GM18873 (cell line): Measurements from ENCODE around the gene CCR9.
"Not testable (repeated sequence)": the region's sequence is repeated elsewhere in the genome, so short reads cannot be mapped to it uniquely, and the experiment has no call there.

Experiments
- ATAC-seq: cut with Tn5 transposase; IDR thresholded peaks from one replicate; pipeline ENCODE4 v1.9.1; 2021; ENCODE audit warnings: mild to moderate bottlenecking, moderate library complexity, moderate number of reproducible peaks; ENCODE audit not compliant: unreplicated experiment, low FRiP score

The CCR9 gene, protein sequence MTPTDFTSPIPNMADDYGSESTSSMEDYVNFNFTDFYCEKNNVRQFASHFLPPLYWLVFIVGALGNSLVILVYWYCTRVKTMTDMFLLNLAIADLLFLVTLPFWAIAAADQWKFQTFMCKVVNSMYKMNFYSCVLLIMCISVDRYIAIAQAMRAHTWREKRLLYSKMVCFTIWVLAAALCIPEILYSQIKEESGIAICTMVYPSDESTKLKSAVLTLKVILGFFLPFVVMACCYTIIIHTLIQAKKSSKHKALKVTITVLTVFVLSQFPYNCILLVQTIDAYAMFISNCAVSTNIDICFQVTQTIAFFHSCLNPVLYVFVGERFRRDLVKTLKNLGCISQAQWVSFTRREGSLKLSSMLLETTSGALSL

DNA sequence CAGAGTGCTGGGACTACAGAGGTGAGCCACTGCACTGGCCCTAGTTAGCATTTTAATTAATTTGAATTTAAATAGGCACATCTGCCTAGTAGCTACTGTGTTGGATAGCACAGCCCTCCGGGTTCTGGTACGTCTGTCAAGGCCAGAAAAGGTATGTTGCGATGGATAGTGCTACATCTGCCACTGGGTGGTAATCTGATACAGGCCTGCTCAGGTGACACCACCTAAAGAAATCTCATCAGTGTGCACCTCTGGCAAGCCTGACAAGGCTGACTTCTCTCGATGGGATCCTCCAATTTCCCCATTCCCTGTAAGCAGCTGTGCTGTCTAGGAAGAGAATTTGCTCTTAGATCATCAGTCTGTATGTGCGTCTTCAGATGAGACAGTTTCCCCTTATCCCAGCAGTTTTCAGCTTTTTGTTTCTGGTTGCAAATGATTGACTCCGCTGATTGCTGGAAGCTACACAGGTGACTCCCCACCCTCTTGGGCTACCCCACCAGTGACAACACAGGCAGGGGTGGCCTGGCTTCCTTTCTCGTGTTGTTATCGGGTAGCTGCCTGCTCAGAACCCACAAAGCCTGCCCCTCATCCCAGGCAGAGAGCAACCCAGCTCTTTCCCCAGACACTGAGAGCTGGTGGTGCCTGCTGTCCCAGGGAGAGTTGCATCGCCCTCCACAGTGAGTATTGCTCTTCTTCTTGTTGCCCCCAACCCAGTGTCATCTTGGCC is at the start of gene CCR9:
Gene CCR9 (plus strand): TSS at position 565 of the 727 bp plus-strand sequence. CDS start 8,391 bp downstream, outside the sequence.
- ATAC-seq = no peak

DNA sequence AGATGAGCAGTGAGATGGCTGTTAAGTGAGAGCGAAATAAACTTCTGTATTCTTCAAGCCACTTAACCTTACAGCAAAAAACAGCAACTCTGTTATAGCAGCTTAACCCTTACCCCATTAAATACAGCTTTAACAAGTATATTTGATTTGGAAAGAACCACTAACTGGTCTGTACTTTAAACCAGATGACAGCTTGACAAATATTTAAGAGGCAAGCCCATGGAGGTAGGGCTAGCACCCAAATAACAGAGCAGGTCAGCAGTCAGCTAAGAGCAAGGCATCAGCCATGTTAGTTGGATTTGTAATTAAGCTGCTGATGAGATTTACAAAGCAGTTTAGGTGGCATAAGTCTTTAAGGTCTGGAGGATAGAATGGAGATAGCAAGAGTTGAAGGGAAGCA is 47.9 kb upstream of the CCR9 start:
- no peak for ATAC-seq

DNA sequence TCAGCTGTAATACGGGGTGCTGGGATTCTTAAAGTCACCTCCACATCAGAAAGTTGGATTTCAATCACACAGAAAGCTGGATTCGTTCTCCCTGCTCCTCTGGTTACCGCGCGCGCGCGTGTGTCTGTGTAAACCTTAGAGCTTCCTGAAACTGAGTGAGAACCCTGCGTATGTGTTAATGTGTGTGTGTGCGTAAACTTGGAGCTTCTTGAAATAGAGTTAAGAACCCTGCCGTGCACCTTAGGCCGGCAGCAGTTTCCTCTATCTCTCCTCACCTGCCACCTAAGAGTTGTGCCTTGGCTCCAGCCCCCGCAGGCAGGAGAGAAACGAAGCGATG is 45.0 kb upstream of the CCR9 start:
- no peak for ATAC-seq

DNA sequence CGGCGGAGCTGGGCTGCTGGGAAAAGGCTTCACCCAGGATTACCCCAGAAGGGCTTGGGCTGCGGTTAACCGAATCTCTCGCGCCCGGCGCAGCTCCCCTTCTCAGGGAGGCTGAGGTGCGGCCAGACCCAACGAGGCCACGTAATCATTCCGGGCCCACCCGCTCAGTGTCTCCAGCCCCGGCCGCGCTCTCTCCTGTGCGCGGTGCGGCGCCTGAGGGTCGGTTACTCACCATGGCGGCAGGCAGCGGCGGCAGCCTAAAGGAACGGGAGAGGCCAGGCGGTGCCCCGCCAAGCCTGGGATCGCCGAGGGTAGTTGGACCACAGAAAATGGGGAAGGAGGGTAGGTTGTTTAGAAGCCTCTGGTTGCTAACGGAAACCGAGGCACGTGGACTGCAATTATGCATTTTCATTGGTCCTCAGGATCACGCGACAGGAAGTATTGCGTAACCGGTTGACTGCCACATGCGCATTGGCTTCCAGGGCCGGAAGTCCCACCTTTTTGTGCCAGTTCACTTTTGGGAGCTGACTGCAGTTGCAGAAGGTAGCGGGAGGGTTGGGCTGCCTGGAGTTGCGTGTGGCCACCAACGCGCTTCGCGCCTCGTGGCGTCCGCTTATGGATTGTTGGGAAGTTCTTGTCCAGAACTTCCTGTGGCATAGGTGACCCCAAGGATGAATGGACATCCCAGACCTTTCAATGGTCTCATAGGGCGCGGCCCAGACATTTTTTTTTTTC is 44.4 kb upstream of the CCR9 start, which contains the start of gene LZTFL1:
Gene LZTFL1 (minus strand): TSS at position 363 of the 735 bp plus-strand sequence. CDS start 128 bp downstream, at position 235.
- ATAC-seq = no peak

DNA sequence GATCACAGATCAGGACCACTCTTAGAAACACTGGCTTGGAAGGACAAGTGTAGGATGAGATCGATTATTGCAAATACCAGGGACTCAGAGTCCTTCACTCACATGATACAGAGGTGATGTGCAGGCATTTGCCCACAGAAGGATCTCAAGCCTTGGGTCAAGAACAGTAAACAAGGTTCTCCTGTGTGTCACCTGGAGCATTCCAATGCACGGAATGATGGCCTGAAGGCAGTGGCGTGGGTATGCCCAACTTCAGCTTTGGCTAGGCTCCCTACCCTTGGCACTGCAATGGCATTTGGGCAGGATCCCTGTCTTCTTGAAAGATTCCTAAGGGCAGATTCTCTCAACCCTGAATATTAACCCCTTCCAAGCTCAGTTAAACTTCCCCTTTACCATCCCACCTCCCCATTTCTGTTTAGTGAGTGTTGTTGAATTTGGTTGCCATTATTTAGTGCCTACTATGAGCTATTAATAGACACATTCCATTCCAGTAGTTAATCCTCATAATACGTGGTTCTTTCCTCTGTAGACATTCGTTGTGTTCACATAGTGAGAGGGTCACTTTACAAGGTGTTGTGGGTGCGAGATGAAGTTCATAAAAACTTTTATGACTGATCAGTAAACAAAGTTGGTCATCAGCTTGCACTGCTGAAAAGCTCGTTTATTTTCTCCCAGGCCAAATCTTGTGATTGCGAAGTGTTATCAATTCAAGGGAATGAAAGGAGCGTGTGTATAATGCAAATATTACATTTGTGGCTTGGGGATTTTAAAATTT is 43.3 kb upstream of the CCR9 start:
- ATAC-seq = no peak

DNA sequence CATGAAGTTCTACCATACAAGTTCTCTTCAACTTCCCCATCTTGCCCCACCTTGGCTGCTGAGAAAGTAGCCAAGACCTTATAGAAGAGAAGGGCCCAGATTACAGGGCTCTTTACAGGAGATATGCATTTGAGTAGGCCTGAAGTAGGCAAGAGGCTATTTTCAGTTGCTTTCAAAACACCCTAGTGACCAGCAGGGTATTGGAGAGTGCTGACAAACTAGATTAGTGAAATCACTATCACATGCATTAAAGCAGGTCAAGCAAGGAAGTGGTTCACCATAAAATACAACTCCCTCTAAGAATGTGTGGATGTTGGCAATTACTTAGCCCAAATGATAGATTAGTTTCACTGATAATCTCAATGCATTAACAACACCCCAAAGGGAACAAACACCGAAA is 41.7 kb upstream of the CCR9 start:
- no peak for ATAC-seq

DNA sequence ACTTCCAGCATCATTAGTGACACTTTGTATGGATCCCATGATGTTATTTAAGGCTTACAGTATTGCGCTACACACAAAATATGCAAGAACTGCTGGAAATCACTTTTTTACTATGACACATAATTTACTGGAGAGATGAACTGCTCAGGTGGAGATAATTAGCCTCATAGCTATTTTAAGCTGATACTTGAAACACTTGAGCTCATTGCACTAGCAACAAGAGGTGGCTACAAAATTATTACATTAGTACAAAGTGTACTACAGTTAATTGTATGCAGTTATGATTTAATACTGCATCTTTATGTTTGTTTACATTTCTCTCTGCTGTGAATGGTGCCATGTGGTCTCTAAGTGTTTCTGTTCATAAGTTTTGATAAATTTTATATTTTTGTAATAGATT is 38.0 kb upstream of the CCR9 start:
- ATAC-seq = no peak

DNA sequence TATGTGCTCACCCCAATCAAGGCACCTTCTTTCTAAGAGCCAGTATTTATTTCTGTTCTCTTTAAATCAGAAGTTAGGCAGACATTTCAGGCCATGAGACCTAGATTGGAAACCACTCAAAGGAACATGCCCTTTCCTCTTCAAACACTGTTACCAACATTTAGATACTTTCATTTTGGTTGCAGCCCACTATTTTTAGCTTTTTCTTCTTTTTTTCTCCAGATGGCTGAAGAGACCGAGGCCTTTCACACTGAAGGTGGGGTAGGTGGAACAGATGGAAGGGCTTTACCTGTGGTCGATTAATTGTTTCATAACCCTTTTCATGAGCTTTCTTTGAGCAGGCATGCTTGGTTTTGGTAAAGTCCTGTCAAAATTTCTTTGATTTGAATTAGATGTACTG is 33.5 kb upstream of the CCR9 start:
- no peak for ATAC-seq

DNA sequence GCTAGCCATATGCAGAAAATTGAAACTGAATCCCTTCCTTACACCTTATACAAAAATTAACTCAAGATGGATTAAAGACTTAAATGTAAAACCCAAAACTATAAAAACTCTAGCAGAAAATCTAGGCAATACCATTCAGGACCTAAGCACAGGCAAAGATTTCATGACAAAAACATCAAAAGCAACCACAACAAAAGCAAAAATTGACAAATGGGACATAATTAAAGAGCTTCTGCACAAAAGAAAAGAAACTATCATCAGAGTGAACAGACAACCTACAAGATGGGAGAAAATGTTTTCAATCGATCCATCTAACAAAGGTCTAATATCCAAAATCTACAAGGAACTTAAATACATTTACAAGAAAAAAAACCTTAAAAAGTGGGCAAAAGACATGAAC is 30.0 kb upstream of the CCR9 start:
- ATAC-seq = not testable (repeated sequence)

DNA sequence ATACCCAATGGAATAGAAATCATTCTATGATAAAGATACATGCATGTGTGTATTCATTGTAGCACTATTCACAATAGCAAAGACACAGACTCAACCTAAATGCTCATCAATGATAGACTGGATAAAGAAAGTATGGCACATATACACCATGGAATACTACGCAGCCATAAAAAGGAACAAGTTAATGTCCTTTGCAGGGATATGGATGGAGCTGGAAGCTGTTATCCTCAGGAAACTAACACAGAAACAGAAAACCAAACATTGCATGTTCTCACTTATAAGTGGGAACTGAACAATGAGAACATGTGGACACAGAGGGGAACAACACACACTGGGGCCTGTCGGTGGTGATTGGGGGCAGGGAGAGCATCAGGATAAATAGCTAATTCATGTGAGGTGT is 29.3 kb upstream of the CCR9 start:
- not testable (repeated sequence) for ATAC-seq

DNA sequence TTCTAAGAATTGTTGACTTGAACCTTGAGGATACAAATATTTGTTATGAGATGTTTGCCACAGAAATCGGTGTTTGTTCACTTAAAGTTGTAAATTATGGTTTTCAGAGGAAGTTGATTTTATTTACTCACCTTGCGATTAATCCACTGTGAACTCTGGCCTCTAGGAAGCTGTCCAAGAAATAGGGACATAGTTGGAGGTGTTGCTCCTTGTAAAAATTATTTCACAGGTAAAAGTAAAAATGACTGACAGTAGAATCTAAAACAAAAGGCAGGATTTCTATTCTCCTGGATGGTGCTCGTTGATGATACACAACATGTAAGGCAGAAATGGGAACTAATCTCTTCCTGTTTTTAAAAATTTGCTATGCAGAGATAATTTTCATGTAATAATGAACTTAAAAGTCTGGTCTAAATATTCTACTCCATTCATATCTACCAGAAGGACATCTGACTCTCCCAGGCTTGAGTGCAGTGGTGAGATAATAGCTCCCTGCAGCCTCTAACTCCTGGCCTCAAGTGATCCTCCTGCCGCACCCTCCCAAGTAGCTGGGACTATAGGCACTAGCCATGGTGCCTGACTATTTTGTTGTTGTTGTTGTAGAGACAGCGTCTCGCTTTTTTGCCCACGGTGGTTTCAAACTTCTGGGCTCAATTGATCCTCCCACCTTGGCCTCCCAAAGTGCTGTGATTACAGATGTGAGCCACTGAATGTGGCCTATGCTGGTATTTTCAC is 27.4 kb upstream of the CCR9 start:
- ATAC-seq = no peak

DNA sequence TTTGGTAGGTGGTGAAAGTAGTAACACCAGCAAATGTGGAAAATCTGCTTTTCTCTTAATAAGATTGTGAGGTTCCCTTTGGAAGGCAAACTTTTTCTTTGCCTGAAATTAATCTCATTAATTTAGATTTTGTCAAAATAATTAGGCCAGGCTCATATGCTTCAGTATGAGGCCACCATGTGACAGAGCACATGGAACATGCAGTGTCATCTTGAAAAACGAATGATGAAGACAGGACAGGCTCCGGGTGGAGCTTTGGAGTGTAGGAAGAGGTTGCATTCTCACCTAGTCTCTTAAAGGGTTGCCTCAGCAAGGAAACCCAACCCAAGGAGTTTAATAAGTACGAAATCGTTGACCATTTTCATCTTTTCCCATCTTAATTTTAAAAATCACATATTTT is 25.9 kb upstream of the CCR9 start:
- ATAC-seq = no peak

DNA sequence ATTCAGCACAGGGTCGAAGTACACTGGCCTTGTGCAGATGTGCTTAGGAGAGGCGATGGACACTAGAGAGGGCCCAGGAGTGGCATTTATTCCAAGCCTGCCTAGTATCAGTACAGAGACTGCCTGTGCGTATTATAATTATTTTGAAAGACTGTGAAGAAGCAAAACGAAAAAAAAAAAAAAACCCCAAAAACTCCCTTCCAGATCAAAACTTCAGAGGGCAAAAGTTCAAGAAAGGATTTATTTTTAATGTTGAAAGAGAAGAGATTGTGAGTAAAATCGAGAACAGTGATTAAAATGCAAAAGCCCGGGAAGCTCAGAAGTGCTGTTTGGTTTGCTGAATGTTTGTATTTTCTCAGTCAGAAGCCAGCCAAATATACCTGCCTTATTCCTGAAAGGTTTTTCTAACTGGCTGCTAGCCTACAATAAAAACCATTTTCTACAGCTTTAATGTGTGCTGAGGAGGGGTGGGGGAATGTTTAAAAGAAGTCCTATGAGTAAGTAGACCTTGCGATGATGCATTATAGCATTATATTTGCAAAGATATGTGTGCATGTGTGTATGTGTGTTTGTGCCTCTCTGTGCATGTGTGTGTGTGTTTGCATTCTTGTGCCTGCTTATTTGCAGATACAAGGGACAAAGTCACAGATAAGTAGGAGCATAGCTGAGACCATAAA is 25.2 kb upstream of the CCR9 start:
- ATAC-seq = no peak

DNA sequence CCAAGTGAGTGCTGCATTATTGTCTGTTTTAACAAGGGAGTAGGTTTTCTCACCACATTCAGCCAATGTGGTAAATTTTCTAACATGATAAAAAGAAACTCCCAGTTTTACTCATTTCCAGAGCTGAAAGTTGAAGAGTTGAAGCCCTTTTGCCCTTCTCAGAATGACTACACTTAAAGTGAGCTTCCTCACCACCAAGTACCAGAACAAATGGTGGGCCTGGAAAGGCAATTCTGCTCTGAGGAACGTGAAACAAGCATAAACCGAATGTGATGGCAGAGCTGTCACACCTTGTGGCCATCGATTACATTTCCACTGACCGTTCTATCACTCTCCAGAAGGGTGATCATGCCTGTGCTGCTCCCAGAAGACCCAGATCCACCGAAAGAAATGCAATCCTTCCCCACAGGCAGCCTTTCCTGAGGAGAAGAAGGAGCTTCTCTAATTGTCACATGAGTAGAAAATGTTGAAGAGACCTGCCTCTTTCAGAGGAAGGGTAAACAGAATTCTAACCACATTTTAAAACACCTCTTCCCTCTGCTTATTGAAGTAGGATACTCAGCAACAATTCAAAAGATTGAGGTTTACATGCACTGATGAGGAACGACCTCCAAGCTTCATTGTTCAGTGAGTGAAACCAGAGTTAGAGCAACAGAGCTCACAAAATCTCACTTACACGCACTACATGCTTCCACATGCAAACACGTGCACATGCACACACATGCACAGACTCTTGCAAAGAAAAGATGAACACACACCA is 21.4 kb upstream of the CCR9 start:
- no peak for ATAC-seq

DNA sequence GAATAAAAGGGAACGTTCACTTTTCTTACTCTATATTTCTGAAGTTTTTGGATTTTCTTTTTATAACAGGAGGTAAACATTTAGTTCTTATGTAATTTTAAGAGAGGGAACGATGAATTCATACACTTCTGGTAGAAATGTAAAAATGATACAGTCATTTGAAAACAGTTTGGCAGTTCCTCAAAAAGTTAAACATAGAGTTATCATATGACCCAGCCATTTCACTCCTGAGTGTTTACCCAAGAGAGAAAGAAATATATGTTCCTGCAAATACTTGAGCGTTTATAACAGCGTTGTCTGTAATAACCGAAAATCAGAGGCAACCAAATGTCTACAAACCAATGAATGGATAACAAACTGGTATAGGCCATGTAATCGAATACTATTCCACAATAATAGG is 20.8 kb upstream of the CCR9 start:
- no peak for ATAC-seq

DNA sequence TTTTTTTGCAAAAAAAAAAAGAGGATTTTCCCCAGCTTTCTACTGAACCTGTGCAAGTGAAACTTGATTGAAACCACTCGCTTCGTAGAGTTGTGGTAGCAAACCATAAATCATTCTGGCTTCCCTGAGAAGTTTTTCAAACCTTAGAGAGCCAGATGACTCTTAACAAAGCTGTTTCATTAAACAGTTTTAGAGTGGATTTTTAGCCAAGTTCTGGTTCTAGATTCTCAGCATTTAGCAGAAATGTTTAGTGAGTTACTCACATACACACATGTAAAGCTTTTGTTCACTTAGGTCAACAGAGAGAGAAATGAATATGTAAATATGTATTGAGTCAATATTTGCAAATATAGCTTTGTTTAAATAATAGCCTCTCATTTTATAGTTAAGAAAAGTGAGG is 18.1 kb upstream of the CCR9 start:
- ATAC-seq = no peak

DNA sequence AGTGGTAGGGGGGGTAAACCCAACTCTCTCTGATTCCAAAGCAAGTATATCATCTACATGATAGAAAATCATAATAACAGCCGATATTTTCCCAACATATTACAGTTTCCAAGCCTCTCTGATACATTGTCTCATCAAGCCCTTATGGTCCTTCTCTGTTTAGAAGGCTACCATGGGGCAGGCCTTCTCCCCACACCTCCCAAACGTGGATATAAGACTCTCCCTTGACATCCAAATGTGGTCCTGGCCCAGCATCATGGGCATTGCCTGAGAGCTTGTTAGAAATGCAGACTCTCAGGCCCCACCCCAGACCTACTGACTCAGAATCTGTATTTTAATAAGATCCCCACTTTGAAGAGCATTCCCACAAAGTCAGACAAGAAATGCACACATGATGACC is 17.7 kb upstream of the CCR9 start:
- no peak for ATAC-seq

DNA sequence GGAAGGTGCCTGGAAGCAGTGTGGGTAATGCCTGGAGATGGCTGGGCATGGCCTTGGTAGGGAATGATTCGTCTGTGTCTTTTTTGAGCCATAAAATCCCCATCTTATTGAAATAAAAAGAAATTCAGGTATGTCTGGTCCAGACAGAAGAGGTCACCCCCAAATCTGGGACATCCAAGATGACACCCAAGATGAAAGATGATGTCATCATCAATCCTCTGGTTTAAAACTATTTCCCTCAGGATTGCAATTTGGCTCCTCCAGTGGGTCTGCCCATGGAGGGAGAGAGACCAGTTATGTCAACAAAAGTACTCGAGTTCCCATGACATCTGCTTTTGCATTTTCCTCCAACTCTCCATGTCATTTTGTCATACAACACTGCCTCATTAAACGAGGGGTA is 16.7 kb upstream of the CCR9 start:
- ATAC-seq = no peak

DNA sequence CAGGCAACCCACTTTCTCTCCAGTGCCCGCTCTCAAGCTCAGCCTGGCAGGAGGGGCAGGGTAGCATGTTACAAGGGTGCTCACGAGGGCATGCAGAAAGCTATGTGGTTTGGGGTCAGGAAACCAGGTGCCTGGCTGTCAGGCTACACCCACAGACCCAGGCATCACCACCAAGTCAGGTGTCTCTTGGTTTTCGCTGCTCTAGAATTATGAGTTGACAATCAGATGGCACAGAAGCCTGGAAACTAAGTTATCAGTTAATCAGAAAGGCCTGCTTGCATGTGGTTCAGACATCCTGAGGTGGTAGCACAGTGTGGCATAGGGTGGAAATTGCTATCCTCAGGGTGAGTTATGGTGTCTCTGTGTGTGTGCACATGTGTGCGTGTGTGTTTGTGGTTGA is 16.2 kb upstream of the CCR9 start:
- ATAC-seq = no peak
